Islet precursor cell (in vitro differentiated cells): ENCODE data around the gene RPTOR.
A peak's percentile ranks its signal among the peaks of the same experiment; 100 is the strongest.

ENCODE experiments used
- DNase-seq: peaks from one replicate; pipeline ENCODE4 v3.0.0-alpha.2; 2018

The RPTOR gene

DNA sequence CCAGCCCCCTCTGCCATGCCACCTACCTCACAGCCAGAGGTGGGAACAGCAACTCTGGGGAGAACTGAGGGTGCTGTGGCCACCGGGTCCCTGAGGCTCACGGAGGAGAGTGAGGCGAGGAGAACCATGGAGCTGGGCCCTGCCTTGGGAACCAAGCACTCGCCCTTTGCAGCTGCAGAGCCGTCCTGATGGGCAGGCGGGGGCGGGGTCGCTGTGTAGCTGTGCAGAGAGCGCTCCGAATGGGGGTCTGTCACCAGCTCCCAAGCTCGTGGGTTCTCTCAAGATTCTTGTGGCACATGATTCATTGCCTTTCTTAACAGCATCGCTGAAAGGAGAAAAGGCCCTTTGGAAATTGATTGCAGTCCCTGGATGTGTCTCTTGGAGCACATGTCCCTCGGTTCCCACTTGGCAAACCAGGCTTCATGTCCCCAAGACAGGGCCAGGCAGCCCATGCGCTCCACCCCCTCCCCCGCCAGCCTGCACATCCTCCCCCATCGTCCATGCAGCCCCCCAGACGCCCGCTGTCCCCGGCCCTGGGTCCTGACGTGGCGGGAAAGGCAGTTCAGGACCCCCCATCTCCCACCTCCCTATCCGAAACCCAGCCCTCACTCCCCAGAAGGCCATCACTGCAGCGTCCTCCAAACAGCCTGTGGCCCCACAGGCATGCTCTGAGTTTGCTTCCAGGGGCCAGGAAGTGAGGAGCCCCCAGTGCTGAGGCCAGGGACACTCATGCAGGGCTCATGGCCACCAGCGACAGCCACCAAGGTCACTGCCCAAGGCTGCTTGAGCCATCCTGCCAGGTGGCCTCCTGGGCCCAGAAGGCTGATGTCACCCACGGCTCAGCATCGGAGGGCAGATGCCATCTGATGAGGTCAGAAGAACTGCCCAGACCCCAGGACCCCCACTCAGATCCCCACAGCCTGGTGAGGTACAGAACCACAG lies 426.4 kb downstream of the RPTOR start:
- DNase-seq = no peak

DNA sequence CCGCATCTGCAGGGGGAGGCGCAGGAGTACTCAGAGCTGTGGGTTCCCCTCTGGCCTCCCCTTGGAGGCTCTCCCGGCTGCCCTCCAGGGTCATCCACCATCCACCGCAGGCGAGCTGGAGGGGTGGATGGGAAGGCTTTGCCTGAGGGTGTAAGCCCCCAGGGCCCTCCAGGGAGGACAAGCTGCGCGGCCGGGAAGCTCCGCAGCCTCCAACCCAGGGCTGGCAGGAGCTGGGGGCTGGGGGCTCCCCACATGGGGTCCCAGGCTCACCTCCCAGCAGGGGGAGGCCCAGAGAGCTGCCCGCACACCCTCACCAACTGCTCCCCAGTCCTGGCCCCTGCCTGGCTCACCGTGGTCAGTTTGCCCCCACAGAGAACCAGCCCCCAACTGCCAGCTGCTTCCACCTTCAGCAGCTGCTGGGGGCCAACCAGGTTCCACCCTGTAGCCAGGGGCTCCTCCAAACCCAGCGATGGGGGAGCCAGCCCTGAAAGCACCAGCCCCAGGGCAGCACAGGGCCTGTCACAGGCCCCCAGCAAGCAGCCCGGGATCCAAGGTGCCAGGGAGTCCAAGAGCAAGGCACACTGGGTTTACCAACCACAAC lies 427.2 kb downstream of the RPTOR start:
- DNase-seq = no peak

DNA sequence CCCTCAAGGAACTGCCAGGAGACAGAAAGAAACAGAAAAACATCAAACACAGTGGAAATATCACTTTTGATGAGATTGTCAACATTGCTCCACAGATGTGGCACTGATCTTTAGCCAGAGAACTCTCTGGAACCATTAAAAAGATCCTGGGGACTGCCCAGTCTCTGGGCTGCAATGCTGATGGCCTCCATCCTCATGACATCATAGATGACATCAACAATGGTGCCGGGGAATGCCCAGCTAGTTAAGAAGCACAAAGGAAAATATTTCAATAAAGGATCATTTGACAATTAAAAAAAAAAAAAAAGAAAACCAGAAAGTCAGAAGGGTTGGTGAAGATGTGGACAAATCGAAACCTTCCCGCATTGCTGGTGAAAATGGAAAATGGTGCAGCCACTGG lies 432.1 kb downstream of the RPTOR start:
- DNase-seq = no peak

DNA sequence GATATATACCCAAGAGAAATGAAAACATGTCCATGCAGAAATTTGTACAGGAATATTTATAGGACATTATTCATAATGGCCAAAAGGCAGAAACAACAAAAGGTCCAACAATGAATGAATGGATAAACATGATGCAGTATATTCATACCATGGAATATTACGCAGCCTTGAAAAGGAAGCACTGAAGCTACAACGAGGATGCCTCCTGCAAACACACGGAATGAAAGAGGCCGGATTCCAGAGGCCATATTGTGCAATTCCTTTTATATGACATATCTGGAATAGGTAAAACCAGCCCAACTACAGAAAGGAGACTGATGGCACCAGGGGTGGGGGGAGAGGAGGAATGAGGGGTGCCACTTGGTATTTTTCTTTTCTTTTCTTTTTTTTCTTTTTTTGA lies 432.5 kb downstream of the RPTOR start:
- DNase-seq = no peak

DNA sequence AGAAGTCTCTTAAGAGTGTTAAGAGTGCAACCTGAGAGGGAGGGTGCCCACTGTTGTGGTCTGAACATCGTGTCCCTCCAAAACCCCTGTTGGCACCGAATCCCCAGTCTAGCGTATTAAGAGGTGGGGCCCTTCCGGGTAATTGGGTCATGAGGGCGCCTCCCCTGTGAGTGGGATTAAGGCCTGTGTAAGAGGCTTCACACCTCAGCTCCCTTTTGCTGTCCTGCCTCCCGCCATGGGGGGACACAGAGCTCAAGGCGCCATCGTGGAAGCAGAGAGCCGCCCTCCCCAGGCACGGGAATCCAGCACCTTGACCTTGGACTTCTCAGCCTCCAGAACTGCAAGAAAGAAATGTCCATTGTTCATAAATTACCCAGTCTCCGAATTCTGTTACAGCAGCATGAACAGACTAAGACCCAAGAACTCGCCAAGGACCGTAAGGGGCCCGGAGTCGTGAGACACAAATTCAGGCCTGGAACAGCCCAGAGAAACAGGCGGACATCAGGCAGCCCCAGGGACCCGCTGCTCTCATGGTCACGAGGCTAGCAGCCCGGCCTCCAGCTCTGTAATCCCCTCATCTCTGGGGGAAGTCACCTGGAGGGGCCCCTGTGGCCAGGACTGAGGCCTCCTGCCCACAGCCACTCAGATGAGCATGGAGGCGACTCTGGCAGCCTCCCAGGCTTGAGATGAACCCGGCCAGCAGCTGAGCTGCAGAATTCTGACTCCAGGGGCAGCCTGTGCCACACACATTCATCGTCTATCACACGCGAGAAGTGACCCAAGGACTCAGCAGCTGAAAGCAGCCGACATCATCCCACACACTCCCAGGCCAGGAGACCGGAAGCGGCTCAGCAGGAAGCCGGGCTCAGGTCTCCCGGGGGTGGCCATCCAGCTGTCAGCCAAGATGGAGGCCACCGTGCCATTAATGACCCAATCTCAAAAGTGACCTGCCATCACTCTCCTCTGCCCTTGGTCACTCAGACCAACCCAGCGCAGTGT lies 434.2 kb downstream of the RPTOR start:
- DNase-seq = no peak

DNA sequence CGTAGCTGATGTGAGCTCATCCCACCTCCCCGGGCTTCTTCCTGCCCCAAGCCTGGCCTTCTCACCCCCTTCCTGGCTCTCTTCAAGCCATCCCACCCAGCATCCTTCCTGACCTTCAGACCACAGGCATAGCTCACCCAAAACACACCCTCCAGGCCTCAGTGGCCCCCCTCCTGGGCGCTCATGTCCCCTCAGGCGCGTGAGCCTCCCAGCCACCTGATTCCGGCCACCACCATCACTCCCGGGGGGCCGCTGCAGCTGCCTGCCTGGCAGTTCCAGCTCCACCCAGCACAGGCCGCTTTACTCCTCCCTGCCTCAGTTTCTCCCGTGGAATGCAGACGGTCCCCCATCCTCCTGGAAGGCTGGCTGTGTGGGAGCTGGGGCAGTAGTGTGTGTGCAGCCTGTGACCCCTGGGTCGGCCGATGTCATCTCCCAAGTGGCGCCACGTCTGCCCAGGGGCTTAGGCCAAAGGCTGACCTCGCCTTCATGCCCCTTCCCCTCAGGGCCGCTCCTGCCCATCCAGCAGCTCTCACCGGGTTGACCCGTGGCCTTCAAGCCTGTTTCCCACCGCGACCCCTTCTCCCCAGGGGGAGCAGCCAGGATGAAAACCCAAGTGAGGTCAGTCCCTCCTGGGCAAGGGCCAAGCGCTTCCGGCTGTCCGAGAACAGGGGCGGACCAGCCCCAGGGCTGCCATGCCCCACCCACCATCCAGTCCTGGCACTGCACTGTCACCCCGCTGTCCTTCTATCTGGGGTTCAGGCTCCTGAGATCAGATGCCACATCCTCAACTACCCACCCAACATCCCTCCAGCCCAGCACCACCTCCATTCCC lies 435.1 kb downstream of the RPTOR start:
- DNase-seq = no peak

DNA sequence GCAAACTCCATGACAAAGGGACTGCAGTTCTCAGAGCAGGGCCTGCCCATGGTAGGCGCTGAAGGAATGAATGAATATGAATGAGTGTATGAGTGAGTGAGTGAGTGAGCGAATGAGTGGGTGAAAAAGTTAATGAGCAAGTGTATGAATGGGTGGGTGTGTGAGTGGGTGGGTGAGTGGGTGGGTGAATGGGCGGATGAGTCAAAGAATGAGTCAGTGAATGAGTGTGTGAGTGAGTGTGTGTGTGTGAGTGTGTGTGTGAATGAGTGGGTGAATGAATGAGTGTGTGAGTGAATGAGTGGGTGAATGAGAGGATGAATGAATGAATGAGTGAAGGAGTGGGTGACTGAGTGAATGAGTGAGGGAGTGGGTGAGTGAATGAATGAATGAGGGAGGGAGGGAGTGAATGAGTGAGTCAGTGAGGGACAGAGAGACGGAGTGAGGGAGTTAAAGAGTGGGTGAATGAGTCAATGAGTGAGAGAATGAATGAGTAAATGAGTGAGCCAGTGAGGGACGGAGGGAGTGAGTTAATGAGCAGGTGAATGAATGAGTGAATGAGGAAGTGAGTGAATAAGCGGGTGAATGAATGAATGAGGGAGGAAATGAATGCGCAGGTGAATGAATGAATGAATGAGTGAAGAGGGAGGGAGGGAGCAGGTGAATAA lies 435.9 kb downstream of the RPTOR start:
- no peak for DNase-seq

DNA sequence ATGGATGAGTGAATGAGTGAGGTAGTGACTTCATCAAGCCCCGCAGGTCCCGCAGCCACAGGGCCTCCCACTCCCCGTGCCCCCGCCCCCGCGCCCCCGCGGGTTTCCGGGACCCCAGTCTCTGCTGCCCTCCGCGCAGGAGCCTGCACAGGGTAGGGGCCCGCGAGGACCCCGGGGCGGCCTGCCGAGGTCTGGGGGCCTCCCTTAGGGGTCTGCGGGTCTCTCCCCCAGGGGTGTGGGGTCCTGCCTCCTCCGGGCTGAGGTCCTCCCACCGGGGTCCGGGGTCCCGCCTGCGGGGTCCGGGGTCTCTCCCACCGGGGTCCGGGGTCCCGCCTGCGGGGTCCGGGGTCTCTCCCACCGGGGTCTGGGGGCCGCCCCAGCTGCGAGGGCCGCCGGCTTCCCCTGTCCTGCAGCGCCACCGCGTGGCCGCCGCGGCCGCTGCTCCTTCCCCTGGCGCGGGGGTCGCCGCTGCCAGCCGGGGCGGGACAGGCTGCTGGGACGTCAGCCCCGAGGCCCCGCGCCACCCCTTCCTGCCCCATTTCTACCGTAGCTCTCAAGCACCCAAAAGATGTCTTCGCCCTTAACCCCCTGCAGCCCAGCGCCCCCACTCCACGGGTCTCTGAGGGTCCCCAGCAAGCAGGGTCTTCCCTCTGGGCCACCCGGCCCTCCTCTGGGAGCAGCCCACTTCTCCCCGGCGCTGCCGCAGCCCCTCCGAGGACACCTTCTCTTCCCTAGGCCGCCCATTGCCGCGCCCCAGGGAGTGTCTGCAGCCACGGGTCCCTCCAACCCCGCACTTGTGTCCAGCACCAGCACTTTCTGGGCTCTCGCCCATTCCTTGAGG lies 436.6 kb downstream of the RPTOR start:
- no peak for DNase-seq

DNA sequence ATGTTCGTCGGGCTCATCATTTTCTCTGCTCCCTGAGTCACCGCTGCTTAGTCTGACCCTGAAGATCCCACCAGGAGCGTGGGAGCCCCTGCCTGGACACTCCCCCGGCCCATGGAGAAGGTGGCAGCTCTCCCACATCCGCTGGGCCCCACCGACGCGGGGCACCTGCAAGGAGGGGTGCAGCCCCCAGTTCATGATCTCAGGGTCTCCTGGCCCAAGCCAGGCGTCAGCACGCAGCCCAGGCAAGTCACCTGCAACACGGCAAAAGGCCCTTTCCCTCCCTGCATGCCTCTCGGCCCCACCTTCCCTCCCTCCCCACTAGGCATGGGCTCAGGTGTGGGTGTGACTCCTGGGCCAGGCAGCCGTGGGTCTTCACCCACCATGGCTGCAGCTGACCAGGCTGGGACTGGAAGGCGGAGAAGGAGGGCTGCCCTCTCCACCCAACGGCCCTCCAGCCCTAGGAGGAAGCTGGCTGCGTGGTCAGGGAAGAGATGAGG lies 437.3 kb downstream of the RPTOR start:
- DNase-seq = no peak

DNA sequence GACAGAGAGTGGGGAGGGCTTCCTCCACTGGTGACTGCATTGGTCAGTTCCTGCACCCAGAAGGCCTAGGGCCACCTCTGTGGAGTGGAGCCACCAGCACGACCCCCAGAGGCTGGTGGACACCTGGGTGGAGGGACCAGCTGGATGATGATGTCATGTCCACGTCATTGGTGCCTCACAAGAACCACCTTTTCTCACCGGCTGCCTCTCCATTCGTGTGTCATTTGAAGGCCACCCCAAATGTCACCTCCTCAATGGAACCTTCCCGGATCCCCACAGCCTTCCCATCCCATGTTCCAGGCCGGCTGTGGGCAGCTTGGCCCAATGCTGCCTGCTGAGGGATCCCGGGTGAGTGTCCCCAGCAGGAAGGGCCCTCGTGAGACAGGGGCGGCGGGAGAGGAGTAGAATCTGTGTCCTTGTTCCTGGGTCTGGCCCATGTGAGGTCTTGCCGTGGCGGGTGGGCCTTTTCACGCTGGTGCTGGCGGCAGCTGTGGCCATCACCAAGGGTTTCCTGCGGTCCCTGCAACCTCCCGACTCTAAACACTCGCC lies 437.9 kb downstream of the RPTOR start:
- DNase-seq = no peak

DNA sequence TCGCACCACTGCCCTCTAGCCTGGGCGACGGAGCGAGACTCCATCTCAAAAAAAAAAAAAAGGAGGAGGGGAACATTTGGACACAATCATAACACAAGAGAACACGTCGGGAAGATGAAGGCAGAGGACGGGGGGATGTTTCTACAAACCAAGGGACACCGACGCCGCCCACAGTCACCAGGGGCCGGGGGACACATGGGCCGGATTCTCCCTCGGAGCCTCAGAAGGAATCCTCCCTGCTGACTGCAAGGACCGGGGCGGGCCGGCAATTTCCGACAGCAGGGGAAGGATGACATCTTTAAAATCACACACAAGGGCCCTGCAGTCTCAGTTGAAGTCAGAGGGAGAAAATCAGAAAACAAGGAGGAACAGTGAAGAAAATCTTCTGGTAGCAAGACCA lies 438.9 kb downstream of the RPTOR start:
- no peak for DNase-seq

DNA sequence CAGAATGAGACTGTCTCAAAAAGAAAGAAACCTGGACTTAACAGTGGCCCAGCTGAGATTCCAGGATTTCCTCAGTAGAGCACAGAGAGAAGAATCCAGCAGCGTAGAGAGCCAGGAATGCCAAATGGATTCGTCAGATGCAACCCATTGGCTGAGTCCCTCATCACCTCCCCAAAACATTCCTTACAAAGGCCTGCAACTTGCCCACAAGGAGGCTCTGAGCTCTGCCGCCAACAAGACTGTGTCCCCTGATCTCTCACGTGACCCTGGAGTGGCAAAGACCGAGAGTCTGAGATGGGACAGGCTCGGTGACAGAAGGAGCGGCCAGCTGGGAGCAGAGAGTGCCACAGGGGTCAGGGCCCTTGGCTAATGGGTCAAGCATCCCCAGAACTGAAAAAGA lies 440.1 kb downstream of the RPTOR start:
- DNase-seq = peak; percentile 98

DNA sequence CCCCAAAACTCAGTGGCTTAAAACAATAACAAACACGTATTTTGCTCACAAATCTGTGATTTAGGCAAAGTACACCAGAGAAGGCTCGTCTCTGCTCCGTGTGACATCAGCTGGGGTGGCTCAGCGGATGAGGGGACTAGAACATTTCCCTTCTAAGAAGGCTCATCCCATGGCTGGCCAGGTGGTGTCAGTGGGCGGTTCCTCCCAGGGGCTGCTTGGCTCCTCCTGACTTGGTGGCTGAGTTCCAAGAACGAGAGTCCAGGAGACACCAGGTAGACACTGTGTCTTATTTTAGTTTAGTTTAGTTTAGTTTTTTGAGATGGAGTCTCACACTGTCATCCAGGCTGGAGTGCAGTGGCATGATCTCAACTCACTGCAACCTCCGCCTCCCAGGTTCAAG lies 441.4 kb downstream of the RPTOR start:
- no peak for DNase-seq

DNA sequence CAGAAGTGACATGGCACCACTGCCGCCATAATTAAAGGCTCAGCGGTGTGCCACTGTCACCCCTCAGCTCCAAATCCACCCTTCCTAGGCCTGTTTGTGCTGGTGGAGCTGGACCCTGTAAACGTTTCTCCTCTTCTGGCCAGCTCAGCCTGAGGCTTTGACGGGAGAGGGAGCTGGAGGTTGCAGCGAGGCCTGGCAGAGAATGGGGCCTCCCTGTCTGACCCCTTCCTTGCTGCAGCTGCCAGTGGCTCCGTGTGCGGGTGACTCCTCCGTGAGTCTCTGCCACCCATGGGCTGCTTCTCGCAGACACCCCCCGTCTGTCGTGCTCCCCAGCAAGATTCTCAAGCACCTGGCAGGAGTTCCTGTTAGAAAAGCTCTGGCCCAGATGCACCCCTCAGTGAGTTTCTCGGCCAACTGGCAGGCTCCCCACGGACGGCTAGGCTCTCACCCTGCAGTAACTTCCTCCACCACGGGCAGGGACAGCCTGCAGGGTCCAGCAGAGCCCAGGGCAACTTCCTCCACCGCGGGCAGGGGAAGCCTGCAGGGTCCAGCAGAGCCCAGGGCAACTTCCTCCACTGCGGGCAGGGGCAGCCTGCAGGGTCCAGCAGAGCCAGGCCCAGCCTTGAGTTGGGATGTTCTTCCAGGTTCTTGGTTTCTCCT lies 442.3 kb downstream of the RPTOR start:
- peak; percentile 56 for DNase-seq

DNA sequence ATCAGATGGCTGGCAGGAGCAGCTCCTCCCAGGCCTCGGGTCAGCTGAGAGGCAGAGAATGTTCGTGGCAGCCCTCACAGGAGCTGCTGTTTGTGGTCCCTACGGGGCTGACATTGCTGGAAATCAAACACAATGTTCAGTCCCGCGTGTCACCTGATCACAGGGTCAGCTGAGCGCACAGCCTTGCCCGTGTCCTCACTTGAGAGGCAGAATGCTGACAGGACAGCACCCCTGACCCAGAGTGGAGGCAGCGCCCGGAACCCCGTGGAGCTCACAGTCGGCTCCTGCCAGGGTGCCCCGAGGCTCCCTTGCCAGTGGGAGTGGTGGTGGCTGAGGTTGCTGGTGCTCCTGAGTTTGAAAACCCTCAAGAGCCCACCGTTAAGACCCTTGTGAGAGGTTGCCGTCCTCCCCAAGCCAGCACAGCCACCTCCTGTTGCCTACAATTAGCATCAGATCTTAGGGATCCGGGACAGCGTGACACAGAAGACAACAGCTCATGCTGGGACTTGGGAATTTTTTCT lies 443.4 kb downstream of the RPTOR start:
- peak; percentile 54 for DNase-seq

DNA sequence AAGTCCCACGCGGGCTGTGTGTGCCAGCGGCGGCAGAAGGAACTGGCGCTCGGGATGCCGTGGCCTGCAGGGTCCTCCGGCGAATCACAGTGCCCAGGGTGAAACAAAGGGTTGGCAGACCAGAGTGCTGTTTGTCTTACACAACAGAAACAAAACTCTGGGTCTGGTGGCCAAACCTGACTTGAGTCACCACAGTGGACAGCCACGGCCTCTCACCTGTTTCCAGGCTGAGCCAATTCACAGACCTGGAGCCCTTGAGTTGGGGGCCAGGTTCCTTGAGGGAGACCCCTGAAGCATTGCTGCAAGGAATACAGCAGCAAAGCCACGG lies 444.9 kb downstream of the RPTOR start:
- no peak for DNase-seq

DNA sequence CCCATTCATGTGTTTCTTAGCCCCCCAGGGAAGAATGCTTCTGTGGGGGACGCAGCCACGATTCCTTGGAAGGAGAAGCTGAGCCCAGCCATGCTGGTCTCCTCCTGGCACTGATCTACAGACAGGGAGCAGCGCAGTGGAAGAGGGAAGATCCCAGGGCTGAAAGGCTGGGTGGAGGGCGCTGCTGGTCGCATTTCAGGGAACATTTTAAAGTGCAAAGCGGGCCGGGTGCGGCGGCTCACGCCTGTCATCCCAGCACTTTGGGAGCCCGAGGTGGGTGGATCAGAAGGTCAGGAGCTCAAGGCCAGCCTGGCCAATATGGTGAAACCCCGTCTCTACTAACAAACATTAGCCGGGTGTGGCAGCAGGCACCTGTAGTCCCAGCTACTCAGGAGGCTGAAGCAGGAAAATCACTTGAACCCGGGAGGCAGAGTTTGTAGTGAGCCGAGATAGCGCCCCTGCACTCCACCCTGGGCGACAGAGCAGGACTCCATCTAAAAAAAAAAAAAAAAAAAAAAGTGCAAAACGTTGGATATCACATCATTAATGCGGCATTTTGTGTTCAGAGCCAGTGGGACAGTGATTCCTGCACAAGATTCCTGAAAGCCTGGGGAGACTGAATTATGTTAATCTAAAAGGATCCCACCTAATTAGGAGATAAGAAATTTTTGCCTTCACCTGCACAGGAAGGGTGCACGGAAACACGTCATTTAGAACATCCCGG lies 446.4 kb downstream of the RPTOR start:
- DNase-seq = peak; percentile 53

DNA sequence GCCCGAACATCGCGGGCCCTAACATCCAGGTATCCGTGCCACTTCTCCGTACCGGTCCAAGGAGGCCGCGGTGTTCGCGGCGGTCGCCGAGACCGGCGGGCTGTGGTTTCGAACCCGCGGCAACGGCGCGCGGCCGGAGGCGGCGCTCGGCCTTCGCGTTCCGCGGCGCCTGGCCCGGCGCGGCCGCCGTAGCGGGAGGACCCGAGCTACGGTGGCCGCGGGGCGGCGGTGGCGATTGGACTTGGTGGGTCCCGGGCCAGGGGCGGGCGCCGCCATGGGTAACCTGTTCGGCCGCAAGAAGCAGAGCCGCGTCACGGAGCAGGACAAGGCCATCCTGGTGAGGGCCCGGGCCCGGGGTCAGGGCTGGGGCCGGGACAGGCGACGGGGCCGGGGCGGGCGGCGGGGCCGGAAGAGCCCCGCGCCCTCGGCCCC lies 447.0 kb downstream of the RPTOR start, which contains the start of gene CHMP6:
CHMP6 (plus strand) TSS at position 197 of the 432 bp plus-strand sequence; CDS start at position 275, 78 bp downstream.
- peak; percentile 81 for DNase-seq
